AG04450 (cell line): ENCODE data around the gene ELFN1. TPM values are rescaled to one million over a fixed set of nuclear protein-coding genes. Genes with fewer than 3 reads are reported as not detected.

Experiments
- CTCF ChIA-PET: fragments of 300-600, 350-600 bp; formaldehyde crosslinking; extraction: SDS; loops from one replicate; lab custom pipeline; 2022; ENCODE audit warnings: antibody characterized with exemption, inconsistent platforms; lab: Charles Lee
- POLR2A ChIA-PET: fragments of 350-600 bp; formaldehyde crosslinking; extraction: SDS; loops from one replicate; lab custom pipeline; 2021; ENCODE audit warnings: antibody characterized with exemption, inconsistent platforms; lab: Yijun Ruan, JAX
- DNase-seq: peaks from one replicate; pipeline ENCODE4 v3.0.0-alpha.2; 2011; ENCODE audit warnings: low read depth, low spot score
- H3K27ac ChIP-seq: one replicate; pipeline ENCODE4 v1.5.1; 2012; ENCODE audit warnings: low read depth, low read length, control low read depth
- H3K27me3 ChIP-seq: one replicate; pipeline ENCODE4 v1.6.0; 2012; ENCODE audit warnings: low read length; ENCODE audit not compliant: control insufficient read depth, insufficient read depth
- H3K4me3 ChIP-seq: 2 replicates; pipeline ENCODE4 v1.5.1; 2011; ENCODE audit warnings: mild to moderate bottlenecking, low read depth, low read length, control low read depth
- H3K9me3 ChIP-seq: 2 replicates; pipeline ENCODE4 v1.5.1; 2012; ENCODE audit warnings: low read length; ENCODE audit not compliant: control insufficient read depth, insufficient read depth
- CTCF ChIP-seq: IDR thresholded peaks from 2 replicates; pipeline ENCODE4 v1.5.1; 2011; ENCODE audit warnings: low read depth, low read length, control low read depth, inconsistent platforms
- polyA plus RNA-seq: library from polyadenylated mRNA; depleted of rRNA; stranded (reverse); fragments of >200 nt; gene quantifications from 2 replicates; pipeline ENCODE4 v1.2.3, GENCODE V29; 2011; rRNA removed

The ELFN1 gene
- polyA plus RNA-seq, 1 experiment, result 0.10 TPM

DNA sequence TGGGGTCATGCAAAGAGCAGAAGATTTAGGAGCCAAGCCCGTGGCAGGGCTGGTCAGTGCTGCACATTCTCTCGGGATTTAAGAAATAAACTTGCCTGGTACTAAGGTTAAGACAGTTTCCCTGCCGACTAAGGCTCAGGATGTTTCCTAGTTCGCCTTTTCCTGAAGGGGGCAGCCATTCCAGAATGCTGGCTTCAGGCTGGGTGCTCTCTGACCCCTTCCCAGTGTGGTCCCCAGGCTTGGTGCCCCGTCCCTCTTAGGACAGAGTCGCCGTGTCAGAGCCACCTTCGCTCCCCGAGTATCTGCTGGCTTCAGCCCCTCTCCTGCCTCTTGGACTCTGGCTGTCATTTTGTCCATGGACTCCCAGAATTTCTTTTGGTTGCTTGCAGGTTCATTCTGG, 117.2 kb downstream of the ELFN1 start:
- no peak for DNase-seq
- Histone ChIP-seq H3K27ac (no peak overlapping the region), H3K9me3 (peaks cover 10% of the 10 kb centered on the region), H3K4me3 (no peak overlapping the region), H3K27me3 (no peaks in the 10 kb centered on the region)
- POLR2A ChIA-PET, result no interaction called here
- CTCF ChIA-PET, result no interaction called here
- TF ChIP-seq CTCF, result no peak

GRCh38 chr7:1787681-1788235, 117.7 kb downstream of the ELFN1 start:
- Histone ChIP-seq H3K4me3 (no peak overlapping the region), H3K27ac (no peak overlapping the region), H3K27me3 (no peaks in the 10 kb centered on the region), H3K9me3 (peaks cover 10% of the 10 kb centered on the region)
- CTCF ChIA-PET, result no interaction called here
- no peak for TF ChIP-seq CTCF
- no peak for DNase-seq
- POLR2A ChIA-PET, result no interaction called here

- peaks cover 7% of the 10 kb centered on the region for H3K9me3 ChIP-seq
- ChIA-PET POLR2A (no interaction called here), CTCF (no interaction called here)
- H3K27ac ChIP-seq, result no peak overlapping the region
- peak; percentile 38; the same call in 1 of the 2 replicates for TF ChIP-seq CTCF
- DNase-seq, result no peak
- H3K4me3 ChIP-seq, result no peak overlapping the region
- H3K27me3 ChIP-seq, result peaks cover 3% of the 10 kb centered on the region
These were observed 124.9 kb downstream of the ELFN1 start for GRCh38 chr7:1794888-1795542.

Other genes starting within 250 kb of the ELFN1 start
- gene MICALL2, start 210.8 kb upstream of the ELFN1 start, polyA plus RNA-seq, result 8.5 and 9.6 TPM in 2 replicates
- gene INTS1, start 165.9 kb upstream of the ELFN1 start, polyA plus RNA-seq, result 9.0 and 13.1 TPM in 2 replicates
- gene MAFK, start 139.6 kb upstream of the ELFN1 start, polyA plus RNA-seq, result 4.5 and 8.3 TPM in 2 replicates
- gene TMEM184A, start 114.1 kb upstream of the ELFN1 start, polyA plus RNA-seq, result 0.36 and 0.56 TPM in 2 replicates
- 31.1 and 33.4 TPM in 2 replicates for gene PSMG3, start 100.2 kb upstream of the ELFN1 start, polyA plus RNA-seq